Stimulated activated CD8-positive, alpha-beta memory T cell treated with anti-CD3 and anti-CD28 coated beads, Interleukin-12 subunit alpha, Interleukin-12 subunit beta, amount 100 ng/mL, for 24 hours (primary cell): ENCODE measurements around the gene EXOC3.
"Not testable (repeated sequence)": the region's sequence is repeated elsewhere in the genome, so short reads cannot be mapped to it uniquely, and the experiment has no call there.

Experiments used
- DNase-seq: peaks from one replicate; pipeline ENCODE4 v3.0.0-alpha.2; 2020; ENCODE audit errors: extremely low read depth

Gene EXOC3

GRCh38 chr5:502325-503079, 59.5 kb downstream of the EXOC3 start:
- no peak for DNase-seq

DNA sequence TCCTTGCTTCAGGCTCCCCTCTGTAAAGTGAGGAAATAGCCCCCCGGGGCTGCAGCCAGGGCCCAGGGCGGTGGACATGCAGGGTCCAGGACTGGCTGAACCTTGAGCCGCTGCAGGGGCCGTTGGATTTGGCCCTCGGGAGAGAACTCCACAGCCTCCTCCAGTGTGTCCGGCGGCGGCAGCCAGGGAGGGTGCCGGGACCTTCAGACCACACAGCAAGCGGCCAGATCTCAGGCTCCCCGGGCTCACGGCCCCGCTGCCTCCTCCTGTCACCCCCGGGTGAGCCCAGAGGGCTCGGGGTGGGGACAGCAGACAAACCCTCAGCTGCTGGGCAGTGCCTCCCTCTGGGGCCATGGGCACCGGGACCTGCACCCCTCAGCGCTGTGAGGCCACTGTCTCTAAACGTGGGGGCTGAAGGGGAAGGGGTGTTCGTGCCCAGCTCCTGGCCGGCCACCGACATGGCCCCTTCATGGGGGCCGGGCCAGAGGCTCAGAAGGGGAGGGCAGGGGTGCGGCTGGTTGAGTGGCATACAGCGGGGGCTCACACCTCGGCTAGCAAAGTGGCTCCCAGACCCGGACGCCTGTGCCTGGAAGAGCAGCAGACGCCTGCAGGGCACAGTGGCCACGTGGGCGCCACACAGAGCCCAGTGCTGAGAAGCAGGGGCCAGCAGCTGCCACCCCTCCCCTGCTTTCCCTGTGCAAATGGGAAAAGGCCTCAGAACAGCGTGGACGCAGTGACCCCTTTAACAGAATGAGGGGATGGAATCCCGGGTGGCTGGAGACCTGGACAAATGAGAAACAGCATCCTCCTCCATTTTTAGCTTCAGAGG, 61.6 kb downstream of the EXOC3 start:
- DNase-seq, result no peak

DNA sequence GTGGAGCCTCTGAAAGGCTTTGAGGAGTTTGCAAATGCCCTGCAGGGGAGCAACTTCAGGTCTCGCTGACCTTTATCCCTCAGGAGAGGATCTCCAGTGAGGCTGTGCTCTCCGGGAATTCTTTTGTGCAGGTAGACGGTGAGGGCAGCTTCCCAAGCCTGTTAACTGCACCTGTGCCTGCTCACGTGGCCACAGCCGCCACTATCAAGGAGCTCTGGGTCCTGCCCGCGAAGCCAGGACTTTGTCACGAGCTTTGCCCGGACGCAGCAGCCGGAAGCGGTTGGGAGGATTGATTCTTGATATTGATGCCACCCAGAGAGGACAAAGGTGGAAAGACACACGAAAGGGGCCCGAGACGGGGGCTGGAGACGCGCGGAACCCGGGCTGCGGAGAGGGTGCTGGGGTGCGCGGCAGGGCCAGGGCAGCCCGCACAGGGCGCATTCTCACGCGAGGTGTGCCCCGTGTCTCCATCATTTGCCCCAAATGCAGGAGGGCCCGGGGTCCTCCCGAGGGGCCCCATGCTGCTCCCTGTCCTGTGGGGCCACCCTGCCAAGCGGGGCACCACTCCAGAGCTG, 63.1 kb downstream of the EXOC3 start:
- DNase-seq, result no peak

- DNase-seq, result not testable (repeated sequence)
These were observed 65.1 kb downstream of the EXOC3 start for GRCh38 chr5:507986-508575.

DNA sequence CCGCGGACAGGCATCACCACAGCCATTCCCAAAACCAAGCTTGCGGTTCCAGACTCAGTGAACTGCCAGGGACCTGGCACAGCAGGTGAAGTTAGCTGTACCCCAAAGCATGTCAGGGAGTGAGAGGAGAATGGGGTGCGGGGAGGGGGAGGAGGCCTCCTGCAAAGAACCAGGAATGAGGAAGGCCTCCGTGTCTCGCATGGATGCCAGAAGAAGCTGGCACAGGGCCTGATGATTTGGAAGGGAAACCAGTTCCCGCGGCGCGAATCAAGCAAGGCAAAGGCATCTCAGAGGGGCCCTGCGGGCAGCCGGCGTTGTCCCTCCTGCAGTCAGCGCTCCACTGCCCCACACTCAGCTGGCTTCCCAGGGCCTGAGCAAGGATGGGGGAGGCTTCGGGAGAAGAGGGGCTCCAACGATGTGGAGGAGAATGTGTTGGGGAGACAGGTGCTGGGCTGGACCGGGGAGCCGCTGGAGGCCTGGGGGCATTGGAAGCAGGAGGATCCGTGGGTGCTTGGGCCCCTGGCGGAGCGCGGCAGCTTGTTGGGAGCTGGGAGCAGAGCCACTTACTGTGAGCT, 66.7 kb downstream of the EXOC3 start:
- DNase-seq, result no peak

DNA sequence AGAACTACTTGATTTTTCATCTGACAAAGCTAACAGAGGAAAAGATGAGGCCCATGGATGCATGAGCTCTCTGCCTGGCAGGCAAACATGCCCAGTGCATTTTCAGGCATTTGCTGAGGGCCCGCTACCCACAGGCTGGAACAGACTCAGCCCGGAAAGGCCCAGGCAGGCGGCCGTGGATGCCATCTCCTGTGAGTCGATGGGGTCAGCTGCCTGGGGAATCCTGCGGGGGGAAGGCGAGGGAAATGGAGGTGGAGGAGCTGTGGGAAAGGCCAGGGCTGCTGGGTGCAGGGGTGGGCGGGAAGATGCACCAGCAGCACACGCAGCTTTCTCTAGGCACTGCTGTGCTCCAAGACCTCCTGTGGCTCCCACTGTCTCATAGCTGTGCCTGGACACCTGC, 67.5 kb downstream of the EXOC3 start:
- no peak for DNase-seq

- DNase-seq, result no peak
These were observed 68.5 kb downstream of the EXOC3 start for GRCh38 chr5:511476-511875.

DNA sequence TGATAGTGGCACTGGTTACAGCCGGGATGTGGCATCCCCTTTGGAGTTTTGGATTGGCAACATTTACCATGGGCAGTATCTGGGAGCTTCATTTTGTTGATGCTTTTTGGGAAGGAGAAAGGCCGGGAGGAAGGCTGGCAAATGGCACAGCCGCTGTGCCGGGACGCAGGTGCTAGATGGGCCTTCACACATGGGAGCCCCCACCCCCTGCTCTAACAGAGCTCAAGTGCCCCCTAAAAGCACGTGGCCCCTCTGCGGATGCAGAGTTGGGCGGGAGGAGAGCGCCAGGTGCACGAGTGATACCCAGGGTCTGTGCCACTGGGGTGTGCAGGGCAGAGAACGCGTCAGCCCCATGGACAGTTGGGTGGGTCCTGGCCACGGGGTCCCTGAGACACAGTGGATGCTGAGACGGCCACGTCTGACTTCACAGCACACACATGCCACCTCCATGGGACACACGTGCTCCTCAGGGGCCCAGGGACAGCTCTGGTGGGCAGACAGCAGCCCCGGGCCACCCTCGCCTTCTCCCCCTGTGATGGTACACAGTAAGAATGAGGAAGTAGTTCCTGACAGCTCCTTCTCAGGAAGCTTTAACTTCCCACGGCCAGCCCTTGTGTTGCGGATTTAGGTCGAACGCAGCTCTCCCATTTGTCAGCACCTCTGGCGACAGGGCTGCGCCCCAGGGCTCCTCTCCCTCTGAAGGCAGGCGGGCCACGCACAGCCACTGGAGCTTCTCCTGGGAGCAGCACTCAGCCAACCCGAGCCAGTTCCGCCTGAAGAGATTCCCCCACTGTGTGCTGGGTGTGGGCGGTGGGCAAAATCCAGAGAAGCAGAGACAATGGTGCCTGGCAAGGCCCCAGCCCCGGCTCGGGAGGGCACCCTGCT, 70.5 kb downstream of the EXOC3 start:
- DNase-seq, result no peak

DNA sequence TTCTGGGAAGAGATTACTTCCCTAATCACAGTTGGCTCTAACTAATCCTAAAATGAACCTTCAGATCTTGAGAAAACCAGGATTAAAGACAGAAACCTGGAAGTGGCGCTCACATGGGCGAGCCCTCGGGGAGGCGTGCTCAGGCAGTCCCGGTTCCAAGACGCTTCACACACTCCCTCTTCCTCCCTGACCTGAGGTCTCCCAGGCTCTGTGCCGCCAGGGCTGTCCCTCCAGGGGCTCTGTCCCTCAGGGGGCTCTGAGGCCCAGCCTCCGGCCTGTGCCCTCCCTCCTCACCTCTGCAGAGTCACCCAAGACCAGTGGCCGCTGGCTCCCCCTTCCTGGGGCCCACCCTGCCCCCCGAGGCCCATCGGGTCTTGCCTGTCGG, 71.1 kb downstream of the EXOC3 start:
- DNase-seq, result no peak

GRCh38 chr5:514673-515072, 71.7 kb downstream of the EXOC3 start:
- no peak for DNase-seq

- DNase-seq, result no peak
These were observed 72.4 kb downstream of the EXOC3 start for GRCh38 chr5:515273-515836.

DNA sequence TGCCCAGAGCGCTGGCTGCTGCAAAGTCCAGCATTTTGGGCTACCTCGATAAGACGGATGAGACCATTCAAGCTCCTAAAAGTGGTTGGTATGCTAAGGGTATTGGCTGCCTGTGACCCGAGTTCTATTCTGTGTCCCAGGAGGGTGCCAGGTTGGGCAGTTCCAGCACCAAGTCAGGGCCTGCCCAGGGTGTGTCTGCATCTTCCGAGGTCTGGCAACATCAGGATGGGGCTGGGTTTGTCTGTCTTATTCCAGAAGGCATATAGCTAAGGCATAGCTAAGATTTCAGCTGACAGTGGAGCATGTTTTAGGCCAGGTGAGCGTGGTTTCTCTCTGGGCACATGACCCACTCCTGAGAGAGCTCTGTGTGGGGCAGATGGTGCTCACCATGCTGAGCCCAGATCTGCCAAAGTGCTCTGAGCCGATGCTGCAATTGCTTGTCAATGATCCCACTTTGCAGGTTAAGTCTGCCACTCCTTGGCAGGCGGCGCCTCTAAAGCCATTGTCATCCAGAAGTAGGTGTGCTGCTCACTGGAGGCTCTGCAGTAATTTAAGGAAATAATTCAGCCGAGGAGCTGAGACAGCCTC, 73.5 kb downstream of the EXOC3 start:
- no peak for DNase-seq
